Testis (tissue), 2 donors: ENCODE results near the gene PTMA.

Experiments
- POLR2A ChIP-seq: fragments of 450-650 bp; IDR thresholded peaks from one replicate; pipeline ENCODE4 v1.6.1; 2017; ENCODE audit warnings: antibody characterized with exemption, mild to moderate bottlenecking, moderate library complexity
- TF ChIP-seq, protein P1 (sequence below), 3 experiments: fragments of 450-650 bp in 2 of 3; fragments of 200-600 bp in 1 of 3; sonication (generic) in 1 of 3; IDR thresholded peaks; one replicate each; pipeline ENCODE4 v1.5.1; 2016 to 2019; ENCODE audit warnings: antibody characterized with exemption in 3 of 3, mild to moderate bottlenecking in 2 of 3, moderate library complexity in 1 of 3

DNA sequence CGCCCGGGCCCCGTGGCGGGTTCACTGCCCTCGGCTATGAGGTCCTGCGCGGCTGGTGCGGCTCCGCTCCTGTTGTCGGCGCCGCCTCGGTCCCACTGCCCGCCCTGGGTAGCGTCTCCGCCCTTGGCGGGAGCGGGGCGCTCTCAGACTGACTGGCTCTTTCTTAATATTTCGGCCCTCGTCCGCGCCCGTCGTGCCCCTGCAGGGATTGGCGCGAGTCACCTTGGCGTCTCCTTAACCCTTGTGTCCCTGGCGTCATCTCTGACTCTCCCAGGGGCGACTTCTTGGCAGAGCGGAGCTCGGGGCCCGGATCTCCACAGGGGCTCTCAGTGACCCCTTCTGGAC, 1.3 kb downstream of the PTMA start:
- TF ChIP-seq, protein P1, sequence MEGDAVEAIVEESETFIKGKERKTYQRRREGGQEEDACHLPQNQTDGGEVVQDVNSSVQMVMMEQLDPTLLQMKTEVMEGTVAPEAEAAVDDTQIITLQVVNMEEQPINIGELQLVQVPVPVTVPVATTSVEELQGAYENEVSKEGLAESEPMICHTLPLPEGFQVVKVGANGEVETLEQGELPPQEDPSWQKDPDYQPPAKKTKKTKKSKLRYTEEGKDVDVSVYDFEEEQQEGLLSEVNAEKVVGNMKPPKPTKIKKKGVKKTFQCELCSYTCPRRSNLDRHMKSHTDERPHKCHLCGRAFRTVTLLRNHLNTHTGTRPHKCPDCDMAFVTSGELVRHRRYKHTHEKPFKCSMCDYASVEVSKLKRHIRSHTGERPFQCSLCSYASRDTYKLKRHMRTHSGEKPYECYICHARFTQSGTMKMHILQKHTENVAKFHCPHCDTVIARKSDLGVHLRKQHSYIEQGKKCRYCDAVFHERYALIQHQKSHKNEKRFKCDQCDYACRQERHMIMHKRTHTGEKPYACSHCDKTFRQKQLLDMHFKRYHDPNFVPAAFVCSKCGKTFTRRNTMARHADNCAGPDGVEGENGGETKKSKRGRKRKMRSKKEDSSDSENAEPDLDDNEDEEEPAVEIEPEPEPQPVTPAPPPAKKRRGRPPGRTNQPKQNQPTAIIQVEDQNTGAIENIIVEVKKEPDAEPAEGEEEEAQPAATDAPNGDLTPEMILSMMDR (IDR thresholded peaks at IDR 0.05), result no peak
- TF ChIP-seq POLR2A, result no peak
